ENCODE data around the gene USF3. TPM values are rescaled to one million over a fixed set of nuclear protein-coding genes. Genes with fewer than 3 reads are reported as not detected.

Gene USF3
- total and polyA plus RNA-seq, 8 donors: 15.4 to 19.6 (median 18.1) TPM

DNA sequence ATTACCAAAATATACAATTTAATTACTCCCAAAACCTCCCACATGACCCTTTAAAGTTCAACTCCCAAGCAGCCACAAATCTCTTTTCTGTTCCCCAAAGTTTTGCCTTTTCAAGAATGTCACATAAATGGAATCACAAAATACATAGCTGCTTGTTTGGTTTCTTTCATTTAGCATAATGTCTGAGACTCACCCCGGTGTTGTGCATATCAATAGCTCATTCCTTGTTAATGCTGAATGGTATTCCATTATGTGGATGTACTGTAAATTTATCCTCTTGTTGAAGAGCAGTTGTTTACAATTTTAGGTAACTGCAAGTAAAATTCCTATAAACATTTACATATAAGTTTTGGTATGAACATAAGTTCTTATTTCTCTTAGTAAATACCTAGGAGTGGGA is 34.1 kb upstream of the USF3 start:
- Histone ChIP-seq H3K27me3 (no peaks in the 10 kb centered on the region), H3K27ac (no peak overlapping the region), H3K36me3 (peaks cover 0 to 8% of the 10 kb centered on the region in 2 donors), H3K4me3 (no peak overlapping the region), H3K9me3 (no peaks in the 10 kb centered on the region), H3K4me1 (no peaks in the 10 kb centered on the region)
- DNase-seq: no peak
- TF ChIP-seq, protein P1, sequence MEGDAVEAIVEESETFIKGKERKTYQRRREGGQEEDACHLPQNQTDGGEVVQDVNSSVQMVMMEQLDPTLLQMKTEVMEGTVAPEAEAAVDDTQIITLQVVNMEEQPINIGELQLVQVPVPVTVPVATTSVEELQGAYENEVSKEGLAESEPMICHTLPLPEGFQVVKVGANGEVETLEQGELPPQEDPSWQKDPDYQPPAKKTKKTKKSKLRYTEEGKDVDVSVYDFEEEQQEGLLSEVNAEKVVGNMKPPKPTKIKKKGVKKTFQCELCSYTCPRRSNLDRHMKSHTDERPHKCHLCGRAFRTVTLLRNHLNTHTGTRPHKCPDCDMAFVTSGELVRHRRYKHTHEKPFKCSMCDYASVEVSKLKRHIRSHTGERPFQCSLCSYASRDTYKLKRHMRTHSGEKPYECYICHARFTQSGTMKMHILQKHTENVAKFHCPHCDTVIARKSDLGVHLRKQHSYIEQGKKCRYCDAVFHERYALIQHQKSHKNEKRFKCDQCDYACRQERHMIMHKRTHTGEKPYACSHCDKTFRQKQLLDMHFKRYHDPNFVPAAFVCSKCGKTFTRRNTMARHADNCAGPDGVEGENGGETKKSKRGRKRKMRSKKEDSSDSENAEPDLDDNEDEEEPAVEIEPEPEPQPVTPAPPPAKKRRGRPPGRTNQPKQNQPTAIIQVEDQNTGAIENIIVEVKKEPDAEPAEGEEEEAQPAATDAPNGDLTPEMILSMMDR (IDR thresholded peaks at IDR 0.05): no peak
- intact Hi-C loops (cut with DNase I): loop anchor here in 1 of 2 donors (10.0 kb wide), 1 partner anchor 104 kb away; the partner anchor contains the start of gene GRAMD1C
- ATAC-seq: no peak

DNA sequence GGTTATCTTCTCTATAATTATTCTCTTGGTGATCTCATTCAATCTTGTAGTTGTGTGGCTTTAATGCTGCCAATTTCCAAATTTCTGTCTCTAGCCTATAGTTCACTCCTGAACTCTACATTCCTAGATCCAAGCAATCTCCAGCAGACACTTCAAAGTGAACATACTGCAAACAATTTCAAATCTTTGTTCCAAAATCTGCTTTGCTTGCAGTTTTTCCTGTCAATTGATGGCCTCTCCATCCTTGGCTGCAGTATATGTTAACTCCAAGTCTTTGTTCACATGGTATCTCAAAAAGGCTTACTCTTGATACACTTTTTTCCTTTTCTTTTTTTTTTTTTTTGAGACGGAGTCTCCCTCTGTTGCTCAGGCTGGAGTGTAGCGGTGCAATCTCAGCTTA is 32.2 kb upstream of the USF3 start:
- TF ChIP-seq, protein P1 (IDR thresholded peaks at IDR 0.05): no peak
- intact Hi-C loops (cut with DNase I): no loop called here
- no peak overlapping the region for H3K4me3 ChIP-seq
- H3K27ac ChIP-seq: no peak overlapping the region
- DNase-seq (no peak), ATAC-seq (no peak)
- H3K9me3 ChIP-seq: no peaks in the 10 kb centered on the region
- H3K36me3 ChIP-seq: peaks cover 0 to 12% of the 10 kb centered on the region in 2 donors
- no peaks in the 10 kb centered on the region for H3K4me1 ChIP-seq
- H3K27me3 ChIP-seq: no peaks in the 10 kb centered on the region

DNA sequence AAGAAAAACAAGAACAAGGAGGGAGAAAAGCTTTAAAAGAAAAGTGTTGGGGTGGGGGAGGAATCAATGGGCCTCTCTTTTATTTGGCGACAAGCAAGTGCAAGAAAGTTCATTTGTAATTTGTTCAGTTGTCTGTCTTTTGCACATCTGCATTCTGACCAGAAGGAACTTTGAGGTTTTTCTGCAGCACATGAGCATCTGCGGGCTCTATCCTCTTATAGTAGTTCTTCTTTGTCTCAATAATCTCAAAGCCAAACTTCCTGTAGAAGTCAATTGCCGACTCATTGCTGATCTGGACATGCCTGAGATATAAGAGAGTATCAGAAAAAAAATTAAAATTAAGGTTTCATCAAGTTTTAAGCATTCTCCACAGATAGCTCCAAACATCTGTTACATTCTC is 25.2 kb upstream of the USF3 start:
- TF ChIP-seq, protein P1 (IDR thresholded peaks at IDR 0.05): no peak
- Histone ChIP-seq H3K4me1 (no peaks in the 10 kb centered on the region), H3K4me3 (no peak overlapping the region), H3K27ac (no peak overlapping the region), H3K36me3 (peaks cover 0 to 58% of the 10 kb centered on the region in 2 donors), H3K9me3 (no peaks in the 10 kb centered on the region), H3K27me3 (no peaks in the 10 kb centered on the region)
- no peak for ATAC-seq
- no peak for DNase-seq
- intact Hi-C loops (cut with DNase I): no loop called here

DNA sequence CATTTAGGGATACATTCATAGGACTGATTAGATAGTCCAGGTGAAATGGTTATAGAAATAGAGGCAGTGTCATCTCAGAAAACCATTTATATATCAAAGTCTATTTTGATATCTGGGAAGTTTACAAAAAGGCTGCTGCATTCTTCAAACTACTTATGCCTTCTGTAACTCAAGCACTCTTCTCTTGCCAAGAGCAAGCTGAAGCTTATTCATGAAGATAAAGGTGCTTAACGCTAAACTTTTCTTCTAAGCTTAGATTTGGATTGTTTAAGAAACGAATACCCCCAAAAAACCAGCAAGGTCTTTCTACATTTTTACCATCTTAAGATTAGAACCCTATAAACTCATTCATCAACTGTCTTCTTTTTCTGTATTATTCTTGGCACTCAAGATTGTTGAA is 23.3 kb upstream of the USF3 start:
- ATAC-seq (peak; percentile 76), DNase-seq (no peak)
- Histone ChIP-seq H3K4me3 (no peak overlapping the region), H3K4me1 (no peaks in the 10 kb centered on the region), H3K27ac (no peak overlapping the region), H3K9me3 (no peaks in the 10 kb centered on the region), H3K27me3 (no peaks in the 10 kb centered on the region), H3K36me3 (peaks cover 0 to 64% of the 10 kb centered on the region in 2 donors)
- TF ChIP-seq, protein P1 (IDR thresholded peaks at IDR 0.05): no peak
- intact Hi-C loops (cut with DNase I): no loop called here

DNA sequence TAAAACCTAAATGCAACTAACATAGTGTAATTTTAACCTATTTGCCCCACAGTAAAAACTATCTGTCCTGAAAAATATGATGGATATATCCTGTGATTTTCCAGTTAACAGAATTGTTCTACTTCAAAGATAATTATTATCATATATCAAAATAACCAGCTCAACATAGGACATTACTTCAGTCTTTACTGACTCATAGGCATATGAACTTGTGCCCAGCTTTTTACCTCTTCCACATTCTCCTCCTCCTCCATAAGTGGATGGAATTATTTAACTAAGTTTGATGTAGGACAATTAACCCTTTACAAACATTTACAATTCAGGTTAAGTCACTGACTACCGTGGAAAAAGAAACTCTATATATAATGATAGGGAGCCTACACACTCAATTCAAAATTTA is 22.9 kb upstream of the USF3 start:
- DNase-seq (no peak), ATAC-seq (peak; percentile 64)
- Histone ChIP-seq H3K9me3 (no peaks in the 10 kb centered on the region), H3K27me3 (no peaks in the 10 kb centered on the region), H3K4me3 (no peak overlapping the region), H3K27ac (no peak overlapping the region), H3K36me3 (peaks cover 0 to 64% of the 10 kb centered on the region in 2 donors), H3K4me1 (no peaks in the 10 kb centered on the region)
- TF ChIP-seq, protein P1 (IDR thresholded peaks at IDR 0.05): no peak
- intact Hi-C loops (cut with DNase I): no loop called here

Measured in left lung (tissue), 10 donors.